CD4-positive, alpha-beta T cell (primary cell): ENCODE data around the gene IQGAP2. TPM values are rescaled to one million over a fixed set of nuclear protein-coding genes. Genes with fewer than 3 reads are reported as not detected.
A peak's percentile ranks its signal among the peaks of the same experiment; 100 is the strongest.
"Not testable (repeated sequence)": the region's sequence is repeated elsewhere in the genome, so short reads cannot be mapped to it uniquely, and the experiment has no call there.

Experiments used
- ATAC-seq: fragments of 200-7000 bp; cut with Tn5 transposase; one replicate; pipeline ENCODE4 v1.10.0; 2022; ENCODE audit warnings: mild to moderate bottlenecking; ENCODE audit not compliant: poor library complexity
- CTCF ChIA-PET: fragments of 350-600 bp; sonication (Branson Sonifier 250); formaldehyde crosslinking; loops from one replicate; lab custom pipeline; 2021; ENCODE audit warnings: antibody characterized with exemption, inconsistent platforms; lab: Charles Lee
- POLR2A ChIA-PET: fragments of 350-600 bp; sonication (Branson Sonifier 250); formaldehyde crosslinking; loops from one replicate; lab custom pipeline; 2021; ENCODE audit warnings: antibody characterized with exemption, inconsistent platforms; lab: Charles Lee
- DNase-seq, 14 experiments: peaks; one replicate each; pipeline ENCODE4 v3.0.0-alpha.2; 2013 to 2020; ENCODE audit warnings: mixed read lengths in 2 of 14
- H3K27ac ChIP-seq, 2 donors: one replicate each; pipeline versions ENCODE4 v1.5.1 to v1.7.0; 2013; ENCODE audit warnings: low read length in 2 of 2, low read depth in 1 of 2, mild to moderate bottlenecking in 1 of 2
- H3K27me3 ChIP-seq, 2 experiments: 1 replicate in 1 of 2; 2 replicates in 1 of 2; pipeline versions ENCODE4 v1.6.1 to v1.7.0; 2013; ENCODE audit warnings: low read length in 2 of 2, control low read depth in 1 of 2, mild to moderate bottlenecking in 1 of 2, moderate library complexity in 1 of 2; ENCODE audit not compliant: insufficient read depth in 2 of 2, control insufficient read depth in 1 of 2
- H3K36me3 ChIP-seq: one replicate; pipeline ENCODE4 v1.6.1; 2013; ENCODE audit warnings: low read length, control low read depth; ENCODE audit not compliant: insufficient read depth
- H3K4me1 ChIP-seq: one replicate; pipeline ENCODE4 v1.6.1; 2013; ENCODE audit warnings: low read length, control low read depth; ENCODE audit not compliant: insufficient read depth
- H3K4me3 ChIP-seq: one replicate; pipeline ENCODE4 v1.5.1; 2013; ENCODE audit warnings: mild to moderate bottlenecking, low read length, moderate library complexity
- H3K9me3 ChIP-seq, 2 experiments: 1 replicate in 1 of 2; 2 replicates in 1 of 2; pipeline versions ENCODE4 v1.6.1 to v1.7.0; 2013; ENCODE audit warnings: low read length in 2 of 2, mild to moderate bottlenecking in 2 of 2, control low read depth in 1 of 2, moderate library complexity in 1 of 2; ENCODE audit not compliant: control insufficient read depth in 1 of 2, insufficient read depth in 1 of 2
- H3K27ac Mint-ChIP-seq: one replicate; pipeline ENCODE4 v1.8.0; 2020; ENCODE audit warnings: mixed read lengths
- H3K27me3 Mint-ChIP-seq: one replicate; pipeline ENCODE4 v1.8.0; 2021; ENCODE audit warnings: mixed read lengths
- H3K36me3 Mint-ChIP-seq: one replicate; pipeline ENCODE4 v1.8.0; 2021; ENCODE audit warnings: low read depth, mixed read lengths
- H3K4me1 Mint-ChIP-seq: one replicate; pipeline ENCODE4 v1.8.0; 2021; ENCODE audit warnings: low read depth, mixed read lengths
- H3K4me3 Mint-ChIP-seq: one replicate; pipeline ENCODE4 v1.8.0; 2020; ENCODE audit warnings: mild to moderate bottlenecking, mixed read lengths
- H3K9me3 Mint-ChIP-seq: one replicate; pipeline ENCODE4 v1.8.0; 2020; ENCODE audit warnings: mixed read lengths
- CTCF ChIP-seq: fragments of 200-600 bp; IDR thresholded peaks from one replicate; pipeline ENCODE4 v1.8.0; 2022; ENCODE audit warnings: antibody characterized with exemption, mild to moderate bottlenecking
- intact Hi-C, 2 experiments: fragments of 100-400 bp; cut with DNase I in 1 of 2; cut with micrococcal nuclease in 1 of 2; formaldehyde crosslinking; loops; one replicate each; pipeline versions ENCODE4 v1.15.1 to v1.9.0; 2023 to 2025; cut with DNase I, micrococcal nuclease
- total RNA-seq, 174 experiments: library from RNA in 2 of 174; stranded (reverse) in 2 of 174; gene quantifications; one replicate each; pipeline ENCODE4 v1.2.3 and lab custom pipeline; 2021 to 2026

The IQGAP2 gene
- total RNA-seq, 2 experiments from 2014 or later, result 58.8 TPM

GRCh38 chr5:76600716-76601115 lies 197.6 kb downstream of the IQGAP2 start:
- DNase-seq (no peak), ATAC-seq (no peak)
- peaks cover 87% of the 10 kb centered on the region for H3K36me3 Mint-ChIP-seq
- H3K27me3 ChIP-seq, result no peaks in the 10 kb centered on the region
- ChIA-PET CTCF (interaction anchor here (0.8 to 2.1 kb wide), 4 partner anchors 17 to 174 kb away, joined by 3 to 14 read pairs (median 8); no protein-coding TSS in a partner anchor), POLR2A (no interaction called here)
- no peak overlapping the region for H3K4me3 Mint-ChIP-seq
- H3K4me1 ChIP-seq, result no peaks in the 10 kb centered on the region
- H3K27ac Mint-ChIP-seq, result no peak overlapping the region
- H3K4me3 ChIP-seq, result no peak overlapping the region
- H3K9me3 Mint-ChIP-seq, result no peaks in the 10 kb centered on the region
- TF ChIP-seq CTCF, result no peak
- no peaks in the 10 kb centered on the region for H3K27me3 Mint-ChIP-seq
- H3K36me3 ChIP-seq, result peaks cover 77% of the 10 kb centered on the region
- H3K27ac ChIP-seq, result no peak overlapping the region
- intact Hi-C loops, result loop anchor here (1.0 to 10.0 kb wide), 4 partner anchors 41 to 414 kb away; no protein-coding TSS in a partner anchor
- peaks cover 6% of the 10 kb centered on the region for H3K4me1 Mint-ChIP-seq
- H3K9me3 ChIP-seq, result no peaks in the 10 kb centered on the region

GRCh38 chr5:76601470-76601869 lies 198.4 kb downstream of the IQGAP2 start:
- DNase-seq (peak in 5 of 14 experiments; percentile 5 to 73 (median 68)), ATAC-seq (peak; percentile 74)
- intact Hi-C loops, result loop anchor here (1.0 to 10.0 kb wide), 4 partner anchors 40 to 413 kb away; no protein-coding TSS in a partner anchor
- Histone ChIP-seq H3K36me3 (peaks cover 77% of the 10 kb centered on the region), H3K27me3 (no peaks in the 10 kb centered on the region), H3K27ac (no peak overlapping the region), H3K4me1 (no peaks in the 10 kb centered on the region), H3K9me3 (no peaks in the 10 kb centered on the region), H3K4me3 (no peak overlapping the region)
- Mint-ChIP-seq H3K27ac (no peak overlapping the region), H3K27me3 (no peaks in the 10 kb centered on the region), H3K4me1 (peaks cover 6% of the 10 kb centered on the region), H3K9me3 (no peaks in the 10 kb centered on the region), H3K4me3 (no peak overlapping the region), H3K36me3 (peaks cover 86% of the 10 kb centered on the region)
- peak; percentile 71 for TF ChIP-seq CTCF
- ChIA-PET CTCF (interaction anchor here (0.6 to 2.0 kb wide), 17 partner anchors 9 to 173 kb away, joined by 3 to 14 read pairs (median 5); no protein-coding TSS in a partner anchor), POLR2A (interaction anchor here (0.7 kb wide), 2 partner anchors 59 to 173 kb away, joined by 3 read pairs; no protein-coding TSS in a partner anchor)

GRCh38 chr5:76602094-76602726 lies 199.1 kb downstream of the IQGAP2 start:
- ChIA-PET POLR2A (no interaction called here), CTCF (interaction anchor here (0.6 to 2.0 kb wide), 17 partner anchors 8 to 172 kb away, joined by 3 to 14 read pairs (median 5); no protein-coding TSS in a partner anchor)
- H3K36me3 Mint-ChIP-seq, result peaks cover 86% of the 10 kb centered on the region
- Histone ChIP-seq H3K27me3 (no peaks in the 10 kb centered on the region), H3K4me3 (no peak overlapping the region), H3K27ac (no peak overlapping the region), H3K4me1 (no peaks in the 10 kb centered on the region), H3K9me3 (no peaks in the 10 kb centered on the region), H3K36me3 (peaks cover 77% of the 10 kb centered on the region)
- H3K4me1 Mint-ChIP-seq, result peaks cover 9% of the 10 kb centered on the region
- no peak overlapping the region for H3K4me3 Mint-ChIP-seq
- no peak overlapping the region for H3K27ac Mint-ChIP-seq
- TF ChIP-seq CTCF, result no peak
- DNase-seq (no peak), ATAC-seq (no peak)
- intact Hi-C loops, result loop anchor here (1.0 to 10.0 kb wide), 3 partner anchors 40 to 413 kb away; no protein-coding TSS in a partner anchor
- H3K27me3 Mint-ChIP-seq, result no peaks in the 10 kb centered on the region
- no peaks in the 10 kb centered on the region for H3K9me3 Mint-ChIP-seq

GRCh38 chr5:76603991-76604390 lies 200.9 kb downstream of the IQGAP2 start:
- H3K4me3 ChIP-seq, H3K9me3 ChIP-seq, H3K27ac ChIP-seq, POLR2A ChIA-PET, H3K27ac Mint-ChIP-seq, H3K4me1 ChIP-seq, DNase-seq, ATAC-seq, H3K4me3 Mint-ChIP-seq, H3K9me3 Mint-ChIP-seq, H3K27me3 ChIP-seq, H3K27me3 Mint-ChIP-seq: not testable (repeated sequence)
- Mint-ChIP-seq H3K36me3 (peaks cover 92% of the 10 kb centered on the region), H3K4me1 (peaks cover 27% of the 10 kb centered on the region)
- H3K36me3 ChIP-seq, result peaks cover 77% of the 10 kb centered on the region
- CTCF ChIA-PET, result interaction anchor here (1.2 kb wide), 1 partner anchor 171 kb away, joined by 4 read pairs; no protein-coding TSS in a partner anchor
- intact Hi-C loops, result loop anchor here (5.0 to 10.0 kb wide), 2 partner anchors 38 to 411 kb away; no protein-coding TSS in a partner anchor
